Stimulated activated CD4-positive, alpha-beta T cell treated with anti-CD3 and anti-CD28 coated beads, Interleukin-1b, Interleukin-23, amount 100 ng/mL, for 24 hours (primary cell): ENCODE measurements around the gene SCNN1G.

ENCODE experiments used
- DNase-seq, 4 experiments: peaks; one replicate each; pipeline ENCODE4 v3.0.0-alpha.2; 2020; ENCODE audit warnings: low read depth in 4 of 4, low spot score in 1 of 4

Gene SCNN1G

DNA sequence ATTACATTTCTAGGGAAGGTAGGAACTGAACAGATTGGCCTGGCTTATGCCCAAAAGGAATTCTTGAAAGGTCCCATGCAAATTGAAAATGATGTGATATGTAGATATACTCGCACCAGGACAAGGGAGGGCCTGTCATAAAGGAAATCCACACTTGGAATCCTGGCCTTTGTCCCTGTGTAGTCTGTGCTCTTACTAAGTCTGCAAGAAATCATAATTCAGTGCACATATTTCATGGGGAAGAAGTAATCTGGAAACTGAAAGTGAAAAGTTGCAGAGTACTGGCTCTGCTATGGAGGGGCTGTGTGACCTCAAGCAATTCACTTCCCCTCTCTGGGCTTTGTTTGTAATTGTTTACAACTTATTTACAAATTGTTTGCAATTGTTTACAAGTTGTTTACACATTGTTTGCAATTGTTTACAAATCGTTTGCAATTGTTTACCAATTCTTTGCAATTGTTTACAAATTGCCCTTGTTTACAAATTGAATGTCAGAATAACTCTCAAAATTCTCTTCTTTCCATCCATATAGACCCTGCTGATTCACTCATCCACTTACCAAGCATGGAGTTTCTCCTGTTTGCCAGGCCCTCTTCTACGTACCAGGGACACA, 12.9 kb downstream of the SCNN1G start:
- DNase-seq = no peak

- DNase-seq = no peak
Observed at GRCh38 chr16:23196539-23196938, 14.0 kb downstream of the SCNN1G start.

DNA sequence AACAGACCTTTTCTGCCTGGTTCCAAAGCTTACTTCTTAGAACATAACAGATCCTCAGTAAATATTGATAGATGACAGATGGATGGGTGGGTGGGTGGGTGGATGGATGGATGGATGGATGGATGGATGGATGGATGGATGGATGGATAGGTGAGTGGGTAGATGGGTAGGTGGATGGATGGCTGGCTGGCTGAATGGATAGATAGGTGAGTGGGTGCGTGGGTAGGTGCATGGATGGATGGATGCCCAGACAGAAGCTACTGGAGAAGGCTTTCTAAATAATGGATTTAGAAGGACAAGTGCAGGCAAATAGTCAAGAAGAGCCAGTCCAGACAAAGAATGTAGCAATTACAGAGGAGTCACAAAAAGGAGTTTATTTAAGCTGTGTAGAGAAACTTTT, 19.6 kb downstream of the SCNN1G start:
- no peak for DNase-seq

- DNase-seq = no peak
Observed at GRCh38 chr16:23206986-23207385, 24.4 kb downstream of the SCNN1G start.

DNA sequence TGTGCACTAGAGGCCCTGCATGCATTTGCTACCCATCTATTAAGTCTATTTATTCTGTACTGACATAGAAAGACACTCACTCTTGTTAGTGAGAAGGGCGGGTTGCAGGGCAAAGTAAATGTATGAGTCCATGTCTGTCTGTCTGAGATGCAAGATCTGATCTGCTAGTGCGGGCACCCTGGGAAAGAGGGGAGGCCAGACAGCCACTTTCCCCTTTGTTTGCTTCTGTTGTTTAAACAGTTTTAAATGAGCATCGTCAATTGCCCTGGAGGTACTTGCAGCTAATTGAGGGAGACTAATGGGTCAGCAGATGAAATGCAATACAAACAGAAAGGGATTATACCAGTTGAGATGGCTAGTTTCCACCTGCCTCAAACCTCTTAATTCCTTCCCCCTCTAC, 24.9 kb downstream of the SCNN1G start:
- DNase-seq = no peak

DNA sequence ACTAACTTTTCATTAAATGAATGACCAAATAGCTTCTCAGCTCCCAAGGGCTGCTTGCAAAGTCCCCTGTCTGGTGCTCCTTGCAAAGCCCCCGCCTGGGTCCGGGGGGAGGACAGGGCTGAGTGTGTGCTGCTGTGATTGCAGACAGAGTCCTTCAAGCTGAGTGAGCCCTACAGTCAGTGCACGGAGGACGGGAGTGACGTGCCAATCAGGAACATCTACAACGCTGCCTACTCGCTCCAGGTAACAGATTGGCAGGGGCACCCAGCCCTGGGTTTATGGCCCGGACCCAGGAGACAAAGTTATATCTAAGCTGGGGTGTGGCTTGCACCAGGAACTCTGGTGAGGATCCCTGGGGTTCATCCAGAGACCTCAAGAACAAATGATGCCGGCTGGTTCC, 27.1 kb downstream of the SCNN1G start:
- DNase-seq = no peak

- DNase-seq = no peak
Observed at GRCh38 chr16:23213831-23214230, 31.3 kb downstream of the SCNN1G start.

GRCh38 chr16:23214796-23215195, 32.3 kb downstream of the SCNN1G start:
- no peak for DNase-seq

DNA sequence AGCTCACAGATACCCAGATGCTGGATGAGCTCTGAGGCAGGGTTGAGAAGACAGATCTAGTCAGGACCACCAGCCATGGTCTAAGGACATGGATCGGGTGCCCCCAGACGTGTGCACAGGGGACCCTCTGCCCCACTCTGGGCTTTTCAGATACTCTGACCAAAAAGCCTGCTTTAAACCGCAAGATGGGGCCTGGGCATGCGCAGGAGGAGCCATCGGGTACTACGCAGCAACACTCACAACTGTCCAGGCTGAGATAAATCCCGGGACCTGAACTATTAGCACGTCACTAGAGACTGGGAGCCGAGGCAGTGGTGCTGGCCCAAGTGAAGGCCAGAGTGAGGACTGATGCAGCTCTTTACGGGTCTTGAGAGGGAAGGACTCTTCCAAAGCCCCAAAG, 32.9 kb downstream of the SCNN1G start:
- DNase-seq = no peak

DNA sequence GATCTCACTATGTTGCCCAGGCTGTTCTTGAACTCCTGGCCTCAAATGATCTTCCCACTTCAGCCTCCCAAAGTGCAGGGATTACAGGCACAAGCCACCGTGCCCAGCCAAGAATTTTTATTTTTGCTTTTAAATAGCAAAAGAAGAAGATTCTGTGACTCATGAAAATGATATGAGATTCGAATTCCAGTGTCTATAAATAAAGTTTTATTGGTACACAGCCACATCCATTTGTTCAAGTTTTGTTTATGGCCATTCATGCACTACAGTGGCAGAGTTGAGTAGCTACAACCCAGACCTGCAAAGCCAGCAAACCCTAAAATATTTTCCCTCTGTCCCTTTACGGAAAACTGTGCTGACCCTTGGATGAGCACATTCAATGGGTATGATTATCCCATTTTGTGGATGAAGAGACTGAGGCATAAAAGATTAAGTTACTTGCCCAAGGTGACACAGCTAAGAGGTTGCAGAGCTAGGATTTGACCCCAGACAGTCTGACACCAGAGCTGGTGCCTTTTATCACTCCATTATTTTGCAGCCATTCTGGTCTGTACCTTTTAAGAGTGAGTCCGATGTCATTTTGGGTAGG, 34.2 kb downstream of the SCNN1G start:
- DNase-seq = no peak

DNA sequence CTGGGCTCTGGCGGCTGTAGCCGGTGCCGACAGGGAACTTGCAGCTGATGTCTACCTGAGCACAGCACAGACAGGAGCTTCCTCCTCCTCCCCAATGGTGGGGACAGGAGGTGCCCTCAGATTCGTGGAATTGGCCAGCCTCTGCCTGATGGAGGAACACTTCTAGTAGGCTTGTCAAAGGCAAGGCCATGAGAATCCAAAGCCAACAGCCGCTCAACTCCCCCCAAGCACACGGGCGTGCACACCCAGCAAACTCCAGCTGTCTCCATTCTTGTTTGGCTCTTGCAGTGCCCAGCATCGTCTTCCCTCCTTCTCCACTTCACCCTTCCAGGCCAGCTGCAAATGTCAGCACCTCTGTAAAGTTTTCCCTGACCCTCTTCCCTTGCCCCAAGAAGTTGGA, 35.1 kb downstream of the SCNN1G start:
- no peak for DNase-seq

- DNase-seq = no peak
Observed at GRCh38 chr16:23222929-23223328, 40.4 kb downstream of the SCNN1G start.

DNA sequence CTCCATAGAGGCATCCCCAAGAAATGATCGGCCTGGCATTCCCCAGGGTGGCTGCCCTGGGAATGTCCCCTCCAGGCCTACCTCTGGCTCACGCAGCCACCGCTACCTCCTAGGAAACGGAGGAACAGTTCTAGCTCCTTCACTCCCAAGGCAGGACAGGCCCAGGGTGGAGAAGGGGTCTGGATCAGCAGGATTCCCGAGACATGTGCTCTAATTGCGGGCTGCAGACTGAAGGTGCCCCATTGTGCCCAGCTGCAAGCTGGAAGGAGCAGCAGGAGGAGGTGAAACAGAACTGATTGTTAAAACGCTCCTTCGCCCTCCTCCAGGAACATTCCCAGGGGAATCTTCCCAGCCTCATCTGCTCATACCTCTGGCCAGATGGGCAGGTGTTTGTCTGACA, 40.8 kb downstream of the SCNN1G start:
- DNase-seq = no peak

DNA sequence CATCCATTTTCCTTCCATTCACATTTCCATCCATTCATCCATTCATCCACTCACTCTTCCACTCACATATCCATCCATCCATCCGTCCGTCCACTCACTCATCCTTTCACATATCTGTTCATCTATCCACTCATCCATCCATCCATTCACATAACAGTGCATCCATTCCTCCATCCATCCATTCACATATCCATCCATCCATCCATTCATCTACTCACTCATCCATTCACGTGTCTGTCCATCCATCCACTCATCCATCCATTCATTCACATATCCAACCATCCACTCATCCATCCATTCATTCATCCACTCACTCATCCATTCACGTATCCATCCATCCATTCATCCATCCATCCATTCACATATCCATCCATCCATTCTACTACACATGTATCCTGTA, 42.6 kb downstream of the SCNN1G start:
- DNase-seq = no peak

DNA sequence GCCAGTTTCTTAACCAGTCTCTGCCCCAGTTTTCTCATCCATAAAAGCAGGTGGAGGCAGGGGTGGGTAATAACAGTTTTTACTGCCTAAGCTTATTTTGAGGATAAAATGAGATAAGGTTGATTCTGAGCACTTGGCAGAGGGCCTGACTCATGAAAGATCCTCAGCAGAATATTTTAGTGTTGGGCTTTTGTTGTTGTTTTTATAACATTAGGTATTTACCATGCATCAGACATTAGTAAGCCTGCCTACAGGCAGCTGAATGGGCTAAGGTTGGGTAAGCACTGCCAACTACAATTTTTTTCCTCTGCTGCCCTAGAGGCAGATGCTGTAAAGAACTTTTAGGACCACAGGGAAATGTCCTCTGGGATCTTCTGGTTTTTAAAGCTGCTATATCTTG, 43.1 kb downstream of the SCNN1G start:
- no peak for DNase-seq

DNA sequence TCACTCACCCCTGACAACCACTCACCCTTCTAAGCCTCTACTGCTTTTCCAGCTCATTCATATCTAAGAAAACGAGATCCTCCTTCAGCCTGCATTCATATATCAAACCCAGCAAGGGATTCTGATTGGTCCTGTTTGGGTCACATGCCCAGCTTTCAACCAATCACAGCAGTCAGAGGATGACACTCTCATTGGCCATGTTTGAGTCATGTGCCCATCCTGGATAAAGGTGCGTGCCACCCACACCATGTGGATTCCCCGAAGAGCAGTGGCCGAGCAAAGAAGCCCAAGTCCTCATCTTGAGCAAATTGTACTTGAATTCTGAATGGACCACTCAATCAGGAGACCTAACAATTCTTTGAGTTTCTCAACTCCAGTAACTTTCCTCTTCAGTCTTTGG, 45.0 kb downstream of the SCNN1G start:
- no peak for DNase-seq

GRCh38 chr16:23229714-23230113, 47.2 kb downstream of the SCNN1G start:
- DNase-seq = no peak

GRCh38 chr16:23232806-23233205, 50.3 kb downstream of the SCNN1G start:
- no peak for DNase-seq

GRCh38 chr16:23235176-23235575, 52.6 kb downstream of the SCNN1G start:
- DNase-seq = no peak

GRCh38 chr16:23236983-23237382, 54.4 kb downstream of the SCNN1G start:
- DNase-seq = no peak

DNA sequence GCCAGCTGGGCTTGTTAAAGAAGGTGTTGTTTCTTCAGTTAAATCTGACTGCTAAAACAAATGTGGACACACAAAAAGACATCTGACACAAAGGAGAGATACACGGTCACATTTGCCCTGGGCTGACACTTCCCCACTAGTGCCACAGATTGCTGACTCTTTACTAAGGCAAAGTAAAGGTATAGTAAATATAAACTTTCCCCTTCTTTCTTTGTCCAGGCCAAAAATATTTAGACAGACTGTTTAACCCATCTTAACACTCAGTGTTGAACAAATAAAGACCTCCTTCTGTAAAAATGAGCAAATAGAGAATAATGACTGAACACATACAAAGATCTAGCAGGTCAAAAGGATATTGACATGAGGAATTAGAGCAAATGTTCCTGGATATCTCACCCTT, 58.4 kb downstream of the SCNN1G start:
- DNase-seq = no peak

DNA sequence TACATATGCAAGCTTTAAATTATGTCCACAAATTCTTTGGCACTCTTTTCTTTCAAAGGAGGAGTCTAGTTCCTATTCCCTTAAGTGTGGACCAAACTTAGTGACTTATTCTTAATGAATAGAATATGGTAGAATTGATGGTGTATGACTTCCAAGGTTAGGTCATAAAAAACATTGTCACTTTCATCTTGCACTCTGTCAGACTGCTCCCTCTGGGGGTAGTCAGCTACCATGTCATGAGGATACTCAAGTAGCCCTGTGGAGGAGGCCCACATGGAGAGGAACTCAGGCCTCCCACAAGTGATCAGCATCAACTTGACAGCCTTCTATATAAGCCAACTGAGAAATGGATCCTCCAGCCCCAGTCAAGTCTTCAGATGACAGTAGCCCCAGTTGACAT, 61.6 kb downstream of the SCNN1G start:
- DNase-seq = no peak

- no peak for DNase-seq
Observed at GRCh38 chr16:23245268-23245667, 62.7 kb downstream of the SCNN1G start.
